MCF 10A (cell line): ENCODE measurements around the gene RIN3. TPM values are rescaled to one million over a fixed set of nuclear protein-coding genes. Genes with fewer than 3 reads are reported as not detected.

ENCODE experiments used
- BruUV-seq: library from RNA; stranded (reverse); fragments of 400-500 nt; replicated peaks from 2 replicates; lab custom pipeline; 2021; lab: Mats Ljungman, UMichigan
- CTCF ChIA-PET: fragments of 300-600 bp; sonication (Branson Sonifier 250); formaldehyde crosslinking; extraction: SDS; loops from one replicate; lab custom pipeline; 2021; ENCODE audit warnings: antibody characterized with exemption, inconsistent platforms; lab: Yijun Ruan, JAX
- POLR2A ChIA-PET: fragments of 300-600, 350-650 bp; sonication (Branson Sonifier 250); formaldehyde crosslinking; extraction: SDS; loops from one replicate; lab custom pipeline; 2020; ENCODE audit warnings: antibody characterized with exemption, inconsistent platforms; lab: Yijun Ruan, JAX
- DNase-seq: peaks from one replicate; pipeline ENCODE4 v3.0.0-alpha.2; 2018; ENCODE audit not compliant: unreplicated experiment
- H3K27ac Mint-ChIP-seq: one replicate; pipeline ENCODE4 v1.8.0; 2022; ENCODE audit warnings: mild to moderate bottlenecking, low read depth, mixed read lengths; ENCODE audit not compliant: unreplicated experiment
- H3K27me3 Mint-ChIP-seq: one replicate; pipeline ENCODE4 v1.8.0; 2022; ENCODE audit warnings: mixed read lengths; ENCODE audit not compliant: insufficient read depth, unreplicated experiment
- H3K36me3 Mint-ChIP-seq: one replicate; pipeline ENCODE4 v1.8.0; 2022; ENCODE audit warnings: mild to moderate bottlenecking, moderate library complexity, mixed read lengths; ENCODE audit not compliant: insufficient read depth, unreplicated experiment
- H3K4me1 Mint-ChIP-seq: one replicate; pipeline ENCODE4 v1.8.0; 2022; ENCODE audit warnings: mixed read lengths; ENCODE audit not compliant: insufficient read depth, unreplicated experiment
- H3K4me3 Mint-ChIP-seq: one replicate; pipeline ENCODE4 v1.8.0; 2022; ENCODE audit warnings: mild to moderate bottlenecking, moderate library complexity, mixed read lengths; ENCODE audit not compliant: unreplicated experiment
- H3K9me3 Mint-ChIP-seq: one replicate; pipeline ENCODE4 v1.8.0; 2022; ENCODE audit warnings: mixed read lengths; ENCODE audit not compliant: unreplicated experiment
- CTCF ChIP-seq: fragments of 200-600 bp; IDR thresholded peaks from one replicate; pipeline ENCODE4 v1.8.0; 2022; ENCODE audit warnings: antibody characterized with exemption, mild to moderate bottlenecking; ENCODE audit not compliant: unreplicated experiment
- intact Hi-C: fragments of 100-400 bp; cut with micrococcal nuclease; formaldehyde crosslinking; loops from 2 replicates; pipeline ENCODE4 v1.14.1; 2022
- total RNA-seq: library from RNA; stranded (reverse); gene quantifications from 2 replicates; pipeline ENCODE4 v1.2.3, GENCODE V29; 2022

The RIN3 gene
- total RNA-seq, 1 experiment from 2014 or later, result 14.2 TPM

GRCh38 chr14:92572050-92572449, 58.5 kb downstream of the RIN3 start:
- ChIA-PET POLR2A (interaction anchor here (1.7 kb wide), 1 partner anchor 12 kb away, joined by 6 read pairs; no protein-coding TSS in a partner anchor), CTCF (no interaction called here)
- Mint-ChIP-seq H3K27me3 (no peaks in the 10 kb centered on the region), H3K27ac (no peak overlapping the region), H3K4me3 (no peak overlapping the region), H3K36me3 (peaks cover 5% of the 10 kb centered on the region), H3K9me3 (no peaks in the 10 kb centered on the region), H3K4me1 (no peaks in the 10 kb centered on the region)
- no peak for DNase-seq
- intact Hi-C loops, result no loop called here
- TF ChIP-seq CTCF, result no peak
- BruUV-seq, result no TSS peak

GRCh38 chr14:92573761-92574498, 60.3 kb downstream of the RIN3 start:
- Mint-ChIP-seq H3K9me3 (no peaks in the 10 kb centered on the region), H3K4me3 (no peak overlapping the region), H3K27ac (no peak overlapping the region), H3K36me3 (peaks cover 5% of the 10 kb centered on the region), H3K27me3 (no peaks in the 10 kb centered on the region), H3K4me1 (no peaks in the 10 kb centered on the region)
- intact Hi-C loops, result no loop called here
- POLR2A ChIA-PET, result interaction anchor here (0.9 to 1.0 kb wide), 2 partner anchors 9 kb away, joined by 3 read pairs; no protein-coding TSS in a partner anchor
- no peak for DNase-seq
- TF ChIP-seq CTCF, result no peak
- CTCF ChIA-PET, result interaction anchor here (0.6 to 0.8 kb wide), 2 partner anchors 11 to 42 kb away, joined by 4 read pairs; no protein-coding TSS in a partner anchor
- no TSS peak for BruUV-seq

GRCh38 chr14:92575061-92575747, 61.6 kb downstream of the RIN3 start:
- CTCF ChIA-PET, result interaction anchor here (0.6 kb wide), 1 partner anchor 499 kb away, joined by 3 read pairs; no protein-coding TSS in a partner anchor
- BruUV-seq, result no TSS peak

More at GRCh38 chr14:92575061-92575747, 61.6 kb downstream of the RIN3 start:
- no peak for DNase-seq
- Mint-ChIP-seq H3K4me1 (no peaks in the 10 kb centered on the region), H3K4me3 (no peak overlapping the region), H3K36me3 (peaks cover 5% of the 10 kb centered on the region), H3K9me3 (no peaks in the 10 kb centered on the region), H3K27ac (no peak overlapping the region), H3K27me3 (no peaks in the 10 kb centered on the region)
- TF ChIP-seq CTCF, result no peak
- intact Hi-C loops, result no loop called here
- POLR2A ChIA-PET, result interaction anchor here (0.9 kb wide), 1 partner anchor 10 kb away, joined by 3 read pairs; no protein-coding TSS in a partner anchor
